K562 treated with DMSO at 1 percent for 24 hours (cell line): ENCODE results near the gene EZH1. TPM values are rescaled to one million over a fixed set of nuclear protein-coding genes. Genes with fewer than 3 reads are reported as not detected.

ENCODE experiments used
- total RNA-seq: library from RNA; unstranded; fragments of 300-600 nt; gene quantifications from 2 replicates; pipeline ENCODE4 v1.2.3, GENCODE V29; 2022; ENCODE audit warnings: low read depth; ENCODE audit not compliant: insufficient read depth

EZH1 gene
- 16.8 and 17.2 TPM in 2 replicates for total RNA-seq

DNA sequence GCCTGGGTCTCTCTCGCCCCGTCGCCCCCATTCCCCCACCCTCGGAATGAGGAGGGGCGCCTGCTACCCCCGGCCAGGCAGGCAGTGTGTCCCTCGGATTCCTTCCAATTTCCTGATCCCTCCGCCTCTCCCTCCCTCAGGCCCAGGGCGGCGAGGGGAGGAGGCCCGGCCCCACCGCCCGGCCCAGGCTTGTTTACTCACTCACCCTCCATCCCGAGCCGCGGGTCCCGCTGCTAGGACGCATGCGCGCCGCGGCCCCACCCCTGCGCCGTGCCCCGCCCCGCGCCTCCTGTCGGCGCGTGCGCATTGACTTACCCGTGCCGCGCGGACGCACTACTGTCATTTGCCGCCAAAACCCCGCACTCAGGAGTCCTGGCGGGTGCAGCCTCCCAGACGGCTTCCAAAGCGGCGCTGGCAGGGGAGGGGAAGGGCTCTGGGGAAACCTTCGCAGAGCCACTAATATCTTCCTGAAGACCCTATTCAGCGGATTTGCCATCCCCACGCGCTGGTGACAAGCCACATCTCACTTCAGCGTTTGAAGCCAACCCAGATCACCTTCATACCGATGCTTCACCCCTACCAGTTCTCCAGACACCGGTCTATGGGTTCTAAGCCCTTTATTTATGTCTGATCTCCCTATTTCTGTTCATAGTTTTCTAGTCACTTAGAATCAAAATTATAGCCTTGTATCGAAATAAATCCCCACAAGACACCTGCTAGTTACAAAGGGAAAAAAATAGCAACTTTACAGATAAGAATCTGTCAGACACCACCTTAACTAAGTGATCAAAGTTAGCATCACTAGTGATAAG is at the start of gene EZH1:
TSS of gene EZH1 (minus strand) at position 235 of the 812 bp plus-strand sequence. CDS start 16,099 bp downstream, outside the sequence.

GRCh38 chr17:42779936-42780850 is 35.4 kb upstream of the EZH1 start, which contains the start of gene WNK4:
TSS of gene WNK4 (plus strand) at chr17:42780610. CDS start at chr17:42780699, 89 bp downstream.

GRCh38 chr17:42773290-42774035 is 28.6 kb upstream of the EZH1 start, which contains the start of gene VPS25:
TSS of gene VPS25 (plus strand) at chr17:42773449. CDS start at chr17:42773476, 27 bp downstream.

GRCh38 chr17:42760652-42761581 is 16.1 kb upstream of the EZH1 start, which contains the start of gene RAMP2:
TSS of gene RAMP2 (plus strand) at chr17:42761227. CDS start at chr17:42761262, 35 bp downstream.

GRCh38 chr17:42681976-42682721 is 62.7 kb downstream of the EZH1 start, which contains the start of gene CNTNAP1:
TSS of gene CNTNAP1 (plus strand) at chr17:42682531. CDS start at chr17:42682830, 299 bp downstream.

GRCh38 chr17:42676424-42677011 is 68.3 kb downstream of the EZH1 start, which contains the start of gene PLEKHH3:
TSS of gene PLEKHH3 (minus strand) at chr17:42676994. CDS start at chr17:42676563, 431 bp downstream.

DNA sequence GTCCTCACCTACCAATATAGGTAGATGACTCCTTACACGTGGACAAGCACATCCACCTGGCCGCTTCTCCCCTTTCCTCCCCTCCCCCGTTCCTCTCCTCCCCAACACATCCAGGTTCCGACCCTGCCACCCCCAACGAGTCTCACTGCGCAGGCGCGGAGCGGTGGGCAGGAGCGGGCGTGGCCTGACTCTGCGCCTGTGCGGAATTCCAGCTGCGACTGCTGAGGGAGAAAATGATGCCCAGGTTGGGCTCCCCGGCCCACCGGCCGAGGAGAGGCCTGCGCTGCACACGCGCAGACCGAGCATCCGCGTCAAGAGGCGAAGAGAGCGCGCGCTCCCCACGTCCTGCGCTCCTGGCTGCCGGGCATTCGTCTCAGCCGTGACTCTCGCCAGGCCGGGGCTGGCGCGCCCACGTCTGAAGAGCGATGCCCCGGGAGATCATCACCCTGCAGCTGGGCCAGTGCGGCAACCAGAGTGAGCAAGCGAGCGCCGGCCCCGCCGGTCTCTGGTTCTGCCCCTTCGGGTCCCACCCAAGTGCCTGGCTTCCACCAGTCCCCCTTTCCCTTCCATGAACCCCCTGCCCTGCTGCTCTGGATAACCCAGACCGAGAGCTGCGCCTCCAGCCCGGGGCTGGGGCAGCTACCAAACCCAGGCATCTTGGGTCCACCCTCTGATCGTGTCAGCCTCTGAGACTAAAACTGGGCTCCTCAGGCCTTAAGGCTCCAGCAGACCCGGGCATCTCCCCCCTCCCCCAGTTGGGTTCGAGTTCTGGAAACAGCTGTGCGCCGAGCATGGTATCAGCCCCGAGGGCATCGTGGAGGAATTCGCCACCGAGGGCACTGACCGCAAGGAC is 85.5 kb downstream of the EZH1 start, which contains the start of gene TUBG2:
TSS of gene TUBG2 (plus strand) at position 206 of the 853 bp plus-strand sequence. CDS start at position 426, 220 bp downstream.

Other genes with a start within 250 kb of the EZH1 start
- 23.6 and 24.1 TPM in 2 replicates for gene NAGLU, start 208.8 kb downstream of the EZH1 start, total RNA-seq
- gene HSD17B1, start 192.1 kb downstream of the EZH1 start, total RNA-seq = 7.3 and 15.9 TPM in 2 replicates
- 129 and 133 TPM in 2 replicates for gene COASY, start 182.9 kb downstream of the EZH1 start, total RNA-seq
- gene MLX, start 177.9 kb downstream of the EZH1 start, total RNA-seq = 40.3 and 43.2 TPM in 2 replicates
- 45.6 and 52.2 TPM in 2 replicates for gene PSMC3IP, start 167.3 kb downstream of the EZH1 start, total RNA-seq
- gene RETREG3, start 135.7 kb downstream of the EZH1 start, total RNA-seq = 25.5 and 26.8 TPM in 2 replicates
- 193 and 202 TPM in 2 replicates for gene TUBG1, start 135.4 kb downstream of the EZH1 start, total RNA-seq
- not detected in 2 replicates for gene TUBG2, start 85.8 kb downstream of the EZH1 start, total RNA-seq
- 60.2 and 68.6 TPM in 2 replicates for gene PLEKHH3, start 68.0 kb downstream of the EZH1 start, total RNA-seq
- 14.6 and 19.4 TPM in 2 replicates for gene CCR10, start 63.2 kb downstream of the EZH1 start, total RNA-seq
- 3.1 TPM in 2 replicates for gene CNTNAP1, start 62.5 kb downstream of the EZH1 start, total RNA-seq
- not detected in 2 replicates for gene RAMP2, start 16.2 kb upstream of the EZH1 start, total RNA-seq
- gene VPS25, start 28.4 kb upstream of the EZH1 start, total RNA-seq = 155 and 161 TPM in 2 replicates
- 6.2 and 6.8 TPM in 2 replicates for gene WNK4, start 35.6 kb upstream of the EZH1 start, total RNA-seq
- 66.2 and 80.9 TPM in 2 replicates for gene COA3, start 53.7 kb upstream of the EZH1 start, total RNA-seq
- gene CNTD1, start 53.8 kb upstream of the EZH1 start, total RNA-seq = 0.37 and 0.80 TPM in 2 replicates
- gene BECN1, start 79.2 kb upstream of the EZH1 start, total RNA-seq = 39.2 and 41.3 TPM in 2 replicates
- 115 and 117 TPM in 2 replicates for gene PSME3, start 88.4 kb upstream of the EZH1 start, total RNA-seq
- 2.2 and 2.9 TPM in 2 replicates for gene AOC2, start 99.5 kb upstream of the EZH1 start, total RNA-seq
- 1.7 and 2.0 TPM in 2 replicates for gene AOC3, start 106.2 kb upstream of the EZH1 start, total RNA-seq
- gene G6PC1, start 155.8 kb upstream of the EZH1 start, total RNA-seq = not detected in 2 replicates
- gene AARSD1, start 219.4 kb upstream of the EZH1 start, total RNA-seq = 23.9 and 24.7 TPM in 2 replicates
- 0.73 and 1.0 TPM in 2 replicates for gene PTGES3L, start 235.0 kb upstream of the EZH1 start, total RNA-seq
- gene RUNDC1, start 235.5 kb upstream of the EZH1 start, total RNA-seq = 17.0 and 19.9 TPM in 2 replicates